HepG2 (cell line): ENCODE measurements around the gene DPP8. TPM values are rescaled to one million over a fixed set of nuclear protein-coding genes. Genes with fewer than 3 reads are reported as not detected.
A peak's percentile ranks its signal among the peaks of the same experiment; 100 is the strongest.

Experiments
- AGO1 ChIP-seq: fragments of 200-400 bp; formaldehyde crosslinking; IDR thresholded peaks from 2 replicates; pipeline ENCODE4 v1.6.1; 2017; ENCODE audit warnings: mild to moderate bottlenecking, low read depth, low read length, moderate library complexity; ENCODE audit not compliant: poor library complexity, severe bottlenecking
- DMAP1 ChIP-seq: IDR thresholded peaks from 2 replicates; pipeline ENCODE4 v1.6.1; 2016
- KMT2B ChIP-seq: IDR thresholded peaks from 2 replicates; pipeline ENCODE4 v1.6.1; 2016; ENCODE audit warnings: missing genetic modification reagents, missing compliant biosample characterization
- MEF2D ChIP-seq: sonication (generic); formaldehyde crosslinking; IDR thresholded peaks from 2 replicates; pipeline ENCODE4 v1.5.1; 2020; ENCODE audit warnings: mild to moderate bottlenecking, missing genetic modification reagents
- MYC ChIP-seq: sonication (generic); formaldehyde crosslinking; IDR thresholded peaks from 2 replicates; pipeline ENCODE4 v1.9.0; 2021; ENCODE audit warnings: missing genetic modification reagents, borderline replicate concordance
- POLR2AphosphoS5 ChIP-seq: IDR thresholded peaks from 2 replicates; pipeline ENCODE4 v1.6.1; 2012; ENCODE audit warnings: low read depth, low read length
- SRY ChIP-seq: sonication (generic); formaldehyde crosslinking; IDR thresholded peaks from 2 replicates; pipeline ENCODE4 v1.8.0; 2022; ENCODE audit warnings: mild to moderate bottlenecking, missing genetic modification reagents
- TCF12 ChIP-seq, 2 experiments: fragments of 450-650 bp in 1 of 2; sonication (generic) in 1 of 2; formaldehyde crosslinking in 1 of 2; IDR thresholded peaks; 2 replicates each; pipeline versions ENCODE4 v1.6.1 to v1.8.0; 2017 to 2022; ENCODE audit warnings: antibody characterized with exemption in 1 of 2, mild to moderate bottlenecking in 1 of 2, missing genetic modification reagents in 1 of 2, moderate library complexity in 1 of 2
- ZFP90 ChIP-seq: sonication (generic); formaldehyde crosslinking; IDR thresholded peaks from 2 replicates; pipeline ENCODE4 v1.8.0; 2022; ENCODE audit warnings: missing genetic modification reagents, mild to moderate bottlenecking, inconsistent platforms, borderline replicate concordance
- ZNF232 ChIP-seq: sonication (generic); formaldehyde crosslinking; IDR thresholded peaks from 2 replicates; pipeline ENCODE4 v1.4.0; 2020; ENCODE audit warnings: missing genetic modification reagents, borderline replicate concordance
- ZNF788 ChIP-seq: sonication (generic); formaldehyde crosslinking; IDR thresholded peaks from 2 replicates; pipeline ENCODE4 v1.5.0; 2020; ENCODE audit warnings: mild to moderate bottlenecking, missing genetic modification reagents, borderline replicate concordance
- ZNF83 ChIP-seq: sonication (generic); formaldehyde crosslinking; IDR thresholded peaks from 2 replicates; pipeline ENCODE4 v1.4.0; 2020; ENCODE audit warnings: missing genetic modification reagents, mild to moderate bottlenecking, borderline replicate concordance
- polyA plus RNA-seq, 8 experiments: library from polyadenylated mRNA; depleted of rRNA in 3 of 8; stranded (reverse) in 7 of 8; unstranded in 1 of 8; fragments of >200 nt; fragmentation: Illumina TruSeq in 4 of 8; extraction: Trizol in 4 of 8; gene quantifications; 2 replicates each; pipeline versions ENCODE4 v1.2.1 to v1.2.3, GENCODE V29; 2011 to 2016; ENCODE audit warnings: low read depth in 4 of 8, missing spikeins in 1 of 8, mixed read lengths in 1 of 8; ENCODE audit not compliant: insufficient read depth in 1 of 8
- total RNA-seq, 5 experiments: library from RNA; depleted of rRNA; stranded (reverse); fragments of >200 nt; fragmentation: Illumina TruSeq; extraction: Trizol; gene quantifications; 2 replicates each; pipeline ENCODE4 v1.2.3, GENCODE V29; 2016; ENCODE audit warnings: low read depth in 1 of 5
- TF ChIP-seq, protein P1 (sequence below): sonication (generic); formaldehyde crosslinking; IDR thresholded peaks from 2 replicates; pipeline ENCODE4 v1.5.0; 2020; ENCODE audit warnings: missing genetic modification reagents, mild to moderate bottlenecking, borderline replicate concordance
- TF ChIP-seq, protein P2 (sequence below): sonication (generic); formaldehyde crosslinking; IDR thresholded peaks from 2 replicates; pipeline ENCODE4 v1.5.0; 2020; ENCODE audit warnings: mild to moderate bottlenecking, missing genetic modification reagents
- TF ChIP-seq, protein P3 (sequence below): sonication (generic); formaldehyde crosslinking; IDR thresholded peaks from 2 replicates; pipeline ENCODE4 v1.5.0; 2020; ENCODE audit warnings: missing genetic modification reagents
- TF ChIP-seq, protein P4 (sequence below): conservative IDR thresholded peaks from 2 replicates; pipeline ENCODE4 v1.6.1; 2018; ENCODE audit warnings: missing genetic modification reagents
- TF ChIP-seq, protein P5 (sequence below): sonication (generic); formaldehyde crosslinking; IDR thresholded peaks from 2 replicates; pipeline ENCODE4 v1.5.0; 2020; ENCODE audit warnings: mild to moderate bottlenecking, missing genetic modification reagents
- TF ChIP-seq, protein P6 (sequence below): sonication (generic); formaldehyde crosslinking; conservative IDR thresholded peaks from 2 replicates; pipeline ENCODE4 v1.4.0; 2020; ENCODE audit warnings: missing genetic modification reagents

The DPP8 gene
- total and polyA plus RNA-seq, 2 of the 13 experiments (the other 11 are each of a cell fraction or from before 2014, with no cell fraction given): 18.0 to 26.3 TPM

DNA sequence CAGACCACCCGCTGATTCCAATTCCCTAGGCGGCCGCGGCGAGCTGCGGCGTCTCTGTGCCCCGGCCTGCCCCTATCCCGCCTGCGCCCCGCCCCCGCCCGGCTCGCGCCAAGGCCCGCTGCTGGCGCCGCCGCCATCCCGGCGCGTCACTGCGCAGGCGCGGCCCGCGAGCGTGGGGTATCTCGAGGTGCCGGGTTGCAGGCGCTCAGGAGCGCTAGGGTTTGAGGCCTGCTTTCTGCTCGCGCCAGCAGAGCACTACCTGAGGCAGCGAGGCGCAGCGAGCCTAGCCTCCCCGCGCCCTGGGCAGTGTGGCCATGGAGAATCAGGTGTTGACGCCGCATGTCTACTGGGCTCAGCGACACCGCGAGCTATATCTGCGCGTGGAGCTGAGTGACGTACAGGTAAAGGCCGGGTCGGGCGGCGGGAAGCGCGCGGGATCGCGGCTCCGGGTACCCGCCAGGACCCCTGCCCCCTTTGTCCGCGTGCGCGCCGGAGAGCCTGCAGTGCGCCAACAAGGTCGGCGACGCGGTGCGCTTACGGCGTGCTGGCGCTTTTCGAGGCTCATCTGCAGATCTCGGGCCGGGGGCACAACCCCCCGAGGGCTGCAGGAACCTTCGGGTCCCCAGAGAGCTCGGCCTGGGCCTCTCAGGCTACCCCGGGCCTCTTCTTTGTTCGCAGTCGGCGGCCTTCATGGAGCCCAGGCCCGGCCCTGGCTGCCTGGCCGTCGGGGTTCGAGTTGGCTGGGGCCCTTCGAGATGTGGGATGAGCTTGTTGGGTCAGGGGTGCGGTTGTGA lies 13.0 kb upstream of the DPP8 start, which contains the start of gene HACD3 (continued):
- TF ChIP-seq, protein P1, sequence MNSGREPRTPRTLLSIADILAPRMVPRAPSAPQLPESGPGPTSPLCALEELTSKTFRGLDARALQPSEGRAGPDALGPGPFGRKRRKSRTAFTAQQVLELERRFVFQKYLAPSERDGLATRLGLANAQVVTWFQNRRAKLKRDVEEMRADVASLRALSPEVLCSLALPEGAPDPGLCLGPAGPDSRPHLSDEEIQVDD (CRISPR knock-in tag): peak; percentile 43; the same call in 1 of the 2 replicates
- peak; percentile 89 for TF ChIP-seq MYC (CRISPR knock-in tag)
- TF ChIP-seq, protein P2, sequence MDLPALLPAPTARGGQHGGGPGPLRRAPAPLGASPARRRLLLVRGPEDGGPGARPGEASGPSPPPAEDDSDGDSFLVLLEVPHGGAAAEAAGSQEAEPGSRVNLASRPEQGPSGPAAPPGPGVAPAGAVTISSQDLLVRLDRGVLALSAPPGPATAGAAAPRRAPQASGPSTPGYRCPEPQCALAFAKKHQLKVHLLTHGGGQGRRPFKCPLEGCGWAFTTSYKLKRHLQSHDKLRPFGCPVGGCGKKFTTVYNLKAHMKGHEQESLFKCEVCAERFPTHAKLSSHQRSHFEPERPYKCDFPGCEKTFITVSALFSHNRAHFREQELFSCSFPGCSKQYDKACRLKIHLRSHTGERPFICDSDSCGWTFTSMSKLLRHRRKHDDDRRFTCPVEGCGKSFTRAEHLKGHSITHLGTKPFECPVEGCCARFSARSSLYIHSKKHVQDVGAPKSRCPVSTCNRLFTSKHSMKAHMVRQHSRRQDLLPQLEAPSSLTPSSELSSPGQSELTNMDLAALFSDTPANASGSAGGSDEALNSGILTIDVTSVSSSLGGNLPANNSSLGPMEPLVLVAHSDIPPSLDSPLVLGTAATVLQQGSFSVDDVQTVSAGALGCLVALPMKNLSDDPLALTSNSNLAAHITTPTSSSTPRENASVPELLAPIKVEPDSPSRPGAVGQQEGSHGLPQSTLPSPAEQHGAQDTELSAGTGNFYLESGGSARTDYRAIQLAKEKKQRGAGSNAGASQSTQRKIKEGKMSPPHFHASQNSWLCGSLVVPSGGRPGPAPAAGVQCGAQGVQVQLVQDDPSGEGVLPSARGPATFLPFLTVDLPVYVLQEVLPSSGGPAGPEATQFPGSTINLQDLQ (CRISPR knock-in tag): 0 out of 2 replicates have a peak, but pooled peaks have one; percentile 45
- TF ChIP-seq, protein P3, sequence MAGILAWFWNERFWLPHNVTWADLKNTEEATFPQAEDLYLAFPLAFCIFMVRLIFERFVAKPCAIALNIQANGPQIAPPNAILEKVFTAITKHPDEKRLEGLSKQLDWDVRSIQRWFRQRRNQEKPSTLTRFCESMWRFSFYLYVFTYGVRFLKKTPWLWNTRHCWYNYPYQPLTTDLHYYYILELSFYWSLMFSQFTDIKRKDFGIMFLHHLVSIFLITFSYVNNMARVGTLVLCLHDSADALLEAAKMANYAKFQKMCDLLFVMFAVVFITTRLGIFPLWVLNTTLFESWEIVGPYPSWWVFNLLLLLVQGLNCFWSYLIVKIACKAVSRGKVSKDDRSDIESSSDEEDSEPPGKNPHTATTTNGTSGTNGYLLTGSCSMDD (CRISPR knock-in tag): 0 out of 2 replicates have a peak, but pooled peaks have one; percentile 29
- TF ChIP-seq POLR2AphosphoS5: peak; percentile 77
- TF ChIP-seq ZNF83 (CRISPR knock-in tag): no peak
- TF ChIP-seq ZNF788 (CRISPR knock-in tag): peak; percentile 85; the same call in 1 of the 2 replicates
- TF ChIP-seq TCF12 (IDR thresholded peaks at IDR 0.05): no peak
- no peak for TF ChIP-seq TCF12 (CRISPR knock-in tag; IDR thresholded peaks at IDR 0.05)
- TF ChIP-seq KMT2B (CRISPR knock-in tag): peak; percentile 78
- TF ChIP-seq, protein P4, sequence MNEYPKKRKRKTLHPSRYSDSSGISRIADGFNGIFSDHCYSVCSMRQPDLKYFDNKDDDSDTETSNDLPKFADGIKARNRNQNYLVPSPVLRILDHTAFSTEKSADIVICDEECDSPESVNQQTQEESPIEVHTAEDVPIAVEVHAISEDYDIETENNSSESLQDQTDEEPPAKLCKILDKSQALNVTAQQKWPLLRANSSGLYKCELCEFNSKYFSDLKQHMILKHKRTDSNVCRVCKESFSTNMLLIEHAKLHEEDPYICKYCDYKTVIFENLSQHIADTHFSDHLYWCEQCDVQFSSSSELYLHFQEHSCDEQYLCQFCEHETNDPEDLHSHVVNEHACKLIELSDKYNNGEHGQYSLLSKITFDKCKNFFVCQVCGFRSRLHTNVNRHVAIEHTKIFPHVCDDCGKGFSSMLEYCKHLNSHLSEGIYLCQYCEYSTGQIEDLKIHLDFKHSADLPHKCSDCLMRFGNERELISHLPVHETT (CRISPR knock-in tag): peak; percentile 38; the same call in 1 of the 2 replicates
- TF ChIP-seq, protein P5, sequence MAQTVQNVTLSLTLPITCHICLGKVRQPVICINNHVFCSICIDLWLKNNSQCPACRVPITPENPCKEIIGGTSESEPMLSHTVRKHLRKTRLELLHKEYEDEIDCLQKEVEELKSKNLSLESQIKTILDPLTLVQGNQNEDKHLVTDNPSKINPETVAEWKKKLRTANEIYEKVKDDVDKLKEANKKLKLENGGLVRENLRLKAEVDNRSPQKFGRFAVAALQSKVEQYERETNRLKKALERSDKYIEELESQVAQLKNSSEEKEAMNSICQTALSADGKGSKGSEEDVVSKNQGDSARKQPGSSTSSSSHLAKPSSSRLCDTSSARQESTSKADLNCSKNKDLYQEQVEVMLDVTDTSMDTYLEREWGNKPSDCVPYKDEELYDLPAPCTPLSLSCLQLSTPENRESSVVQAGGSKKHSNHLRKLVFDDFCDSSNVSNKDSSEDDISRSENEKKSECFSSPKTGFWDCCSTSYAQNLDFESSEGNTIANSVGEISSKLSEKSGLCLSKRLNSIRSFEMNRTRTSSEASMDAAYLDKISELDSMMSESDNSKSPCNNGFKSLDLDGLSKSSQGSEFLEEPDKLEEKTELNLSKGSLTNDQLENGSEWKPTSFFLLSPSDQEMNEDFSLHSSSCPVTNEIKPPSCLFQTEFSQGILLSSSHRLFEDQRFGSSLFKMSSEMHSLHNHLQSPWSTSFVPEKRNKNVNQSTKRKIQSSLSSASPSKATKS (CRISPR knock-in tag): no peak
- peak; percentile 87; the same call in 1 of the 2 replicates for TF ChIP-seq ZFP90 (CRISPR knock-in tag)
- TF ChIP-seq, protein P6, sequence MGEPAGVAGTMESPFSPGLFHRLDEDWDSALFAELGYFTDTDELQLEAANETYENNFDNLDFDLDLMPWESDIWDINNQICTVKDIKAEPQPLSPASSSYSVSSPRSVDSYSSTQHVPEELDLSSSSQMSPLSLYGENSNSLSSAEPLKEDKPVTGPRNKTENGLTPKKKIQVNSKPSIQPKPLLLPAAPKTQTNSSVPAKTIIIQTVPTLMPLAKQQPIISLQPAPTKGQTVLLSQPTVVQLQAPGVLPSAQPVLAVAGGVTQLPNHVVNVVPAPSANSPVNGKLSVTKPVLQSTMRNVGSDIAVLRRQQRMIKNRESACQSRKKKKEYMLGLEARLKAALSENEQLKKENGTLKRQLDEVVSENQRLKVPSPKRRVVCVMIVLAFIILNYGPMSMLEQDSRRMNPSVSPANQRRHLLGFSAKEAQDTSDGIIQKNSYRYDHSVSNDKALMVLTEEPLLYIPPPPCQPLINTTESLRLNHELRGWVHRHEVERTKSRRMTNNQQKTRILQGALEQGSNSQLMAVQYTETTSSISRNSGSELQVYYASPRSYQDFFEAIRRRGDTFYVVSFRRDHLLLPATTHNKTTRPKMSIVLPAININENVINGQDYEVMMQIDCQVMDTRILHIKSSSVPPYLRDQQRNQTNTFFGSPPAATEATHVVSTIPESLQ (CRISPR knock-in tag): no peak
- TF ChIP-seq ZNF232 (CRISPR knock-in tag): peak; percentile 71; the same call in 1 of the 2 replicates
- peak; percentile 65 for TF ChIP-seq AGO1
- TF ChIP-seq SRY: peak; percentile 90
- TF ChIP-seq MEF2D (CRISPR knock-in tag): no peak
- peak; percentile 85; the same call in 1 of the 2 replicates for TF ChIP-seq DMAP1 (CRISPR knock-in tag)
